ENCODE data around the gene GATAD2B.

Gene GATAD2B

GRCh38 chr1:153769221-153769620, 153.6 kb downstream of the GATAD2B start (continued):
- TF ChIP-seq CREB5 (CRISPR knock-in tag; IDR thresholded peaks at IDR 0.05; ENCODE audit: low read depth) (no peak), ISL1 (CRISPR knock-in tag; IDR thresholded peaks at IDR 0.05) (no peak), POU6F1 (CRISPR knock-in tag; IDR thresholded peaks at IDR 0.05; ENCODE audit: borderline replicate concordance, low read depth) (no peak), BACH2 (CRISPR knock-in tag; IDR thresholded peaks at IDR 0.05; ENCODE audit: borderline replicate concordance) (no peak)

GRCh38 chr1:153768316-153769181, 154.2 kb downstream of the GATAD2B start:
- ATAC-seq: no peak
- TF ChIP-seq TSHZ2 (CRISPR knock-in tag; IDR thresholded peaks at IDR 0.05): no peak
- no peak for TF ChIP-seq OSR1 (CRISPR knock-in tag; IDR thresholded peaks at IDR 0.05)
- no peak for TF ChIP-seq CREB5 (CRISPR knock-in tag; IDR thresholded peaks at IDR 0.05; ENCODE audit: low read depth)
- no peak for TF ChIP-seq POU6F1 (CRISPR knock-in tag; IDR thresholded peaks at IDR 0.05; ENCODE audit: borderline replicate concordance, low read depth)
- TF ChIP-seq SNAI2 (CRISPR knock-in tag; IDR thresholded peaks at IDR 0.05): no peak
- TF ChIP-seq ZNF70 (CRISPR knock-in tag; IDR thresholded peaks at IDR 0.05): no peak
- no peak for TF ChIP-seq ZFP30 (CRISPR knock-in tag; IDR thresholded peaks at IDR 0.05)
- TF ChIP-seq CSDC2 (CRISPR knock-in tag; IDR thresholded peaks at IDR 0.05): no peak
- no peak for TF ChIP-seq ZNF8 (CRISPR knock-in tag; IDR thresholded peaks at IDR 0.05)
- no peak for TF ChIP-seq ZFP3 (CRISPR knock-in tag; IDR thresholded peaks at IDR 0.05)
- no peak for TF ChIP-seq ZC3H10 (CRISPR knock-in tag; IDR thresholded peaks at IDR 0.05)
- TF ChIP-seq ESRRG (CRISPR knock-in tag; IDR thresholded peaks at IDR 0.05): no peak
- no peak for TF ChIP-seq ARNTL (CRISPR knock-in tag; IDR thresholded peaks at IDR 0.05; ENCODE audit: borderline replicate concordance, low read depth)
- TF ChIP-seq TCF4 (CRISPR knock-in tag; IDR thresholded peaks at IDR 0.05; ENCODE audit: borderline replicate concordance): no peak
- TF ChIP-seq RARB (CRISPR knock-in tag; IDR thresholded peaks at IDR 0.05): no peak
- no peak for TF ChIP-seq ZNF565 (CRISPR knock-in tag; conservative IDR thresholded peaks at IDR 0.05; ENCODE audit: low read depth)
- TF ChIP-seq PATZ1 (CRISPR knock-in tag; IDR thresholded peaks at IDR 0.05; ENCODE audit: borderline replicate concordance): no peak
- TF ChIP-seq PPARA (CRISPR knock-in tag; IDR thresholded peaks at IDR 0.05; ENCODE audit: borderline replicate concordance): no peak
- no peak for TF ChIP-seq BACH2 (CRISPR knock-in tag; IDR thresholded peaks at IDR 0.05; ENCODE audit: borderline replicate concordance)
